HepG2 (cell line): ENCODE measurements around the gene SCRG1. TPM values are rescaled to one million over a fixed set of nuclear protein-coding genes. Genes with fewer than 3 reads are reported as not detected.

ENCODE experiments used
- ATAC-seq: fragments of 200-7000 bp; cut with Tn5 transposase; 3 replicates; pipeline ENCODE4 v1.9.1; 2020; ENCODE audit warnings: mild to moderate bottlenecking, moderate library complexity
- BruUV-seq: library from RNA; stranded (reverse); fragments of 400-500 nt; replicated peaks from 2 replicates; lab custom pipeline; 2021; lab: Mats Ljungman, UMichigan
- CTCF ChIA-PET: fragments of 300-600 bp; formaldehyde crosslinking; extraction: SDS; loops from one replicate; lab custom pipeline; 2021; ENCODE audit warnings: low total read pairs, inconsistent platforms, low intra/inter-chr PET ratio; lab: Yijun Ruan, JAX
- POLR2A ChIA-PET: fragments of 350-600 bp; sonication (Branson Sonifier 250); formaldehyde crosslinking; loops from one replicate; lab custom pipeline; 2020; ENCODE audit warnings: antibody characterized with exemption, inconsistent platforms; lab: Yijun Ruan, JAX
- DNase-seq: peaks from one replicate; pipeline ENCODE4 v3.0.0-alpha.2; 2015; ENCODE audit warnings: low spot score
- FAIRE-seq: peaks from 3 replicates; lab custom pipeline; 2011; peaks lifted over from hg19 to GRCh38; lab: Jason Lieb, UNC
- H2AFZ ChIP-seq: one replicate; pipeline ENCODE4 v1.6.1; 2011; ENCODE audit warnings: low read length, inconsistent platforms
- H3K27ac ChIP-seq: fragments of 300-600 bp; 3 replicates; pipeline ENCODE4 v1.8.0; 2011; ENCODE audit warnings: mixed run types, mild to moderate bottlenecking, mixed read lengths, low read length, inconsistent platforms; ENCODE audit not compliant: insufficient read depth; ENCODE audit errors: extremely low read length
- H3K27me3 ChIP-seq, 2 experiments: fragments of 200-600 bp in 1 of 2; 2 replicates in 1 of 2; 3 replicates in 1 of 2; pipeline versions ENCODE4 v1.6.0 to v1.8.0; 2011; ENCODE audit warnings: low read length in 2 of 2, mild to moderate bottlenecking in 2 of 2, moderate library complexity in 2 of 2, inconsistent platforms in 1 of 2; ENCODE audit not compliant: insufficient read depth in 2 of 2, control insufficient read depth in 1 of 2
- H3K36me3 ChIP-seq, 2 experiments: fragments of 200-600 bp in 1 of 2; replicated peaks in 1 of 2; 2 replicates in 1 of 2; 3 replicates in 1 of 2; pipeline versions ENCODE4 v1.5.1 to v1.8.0; 2011; ENCODE audit warnings: low read length in 2 of 2, inconsistent platforms in 1 of 2; ENCODE audit not compliant: insufficient read depth in 2 of 2, control insufficient read depth in 1 of 2
- H3K4me1 ChIP-seq: 2 replicates; pipeline ENCODE4 v1.5.1; 2012; ENCODE audit warnings: low read length, inconsistent platforms; ENCODE audit not compliant: insufficient read depth
- H3K4me2 ChIP-seq: 2 replicates; pipeline ENCODE4 v1.6.0; 2011; ENCODE audit warnings: low read depth, low read length, inconsistent platforms
- H3K4me3 ChIP-seq, 3 experiments: fragments of 200-600 bp in 1 of 3; sonication (generic), shearing (Covaris generic) in 1 of 3; replicated peaks in 1 of 3; 2 replicates each; pipeline ENCODE4 v1.5.1; 2011 to 2016; ENCODE audit warnings: low read length in 3 of 3, inconsistent platforms in 2 of 3, low read depth in 2 of 3, mild to moderate bottlenecking in 2 of 3, control low read depth in 1 of 3, mixed read lengths in 1 of 3; ENCODE audit not compliant: insufficient read depth in 1 of 3
- H3K79me2 ChIP-seq: one replicate; pipeline ENCODE4 v1.6.1; 2011; ENCODE audit warnings: low read length, inconsistent platforms; ENCODE audit not compliant: insufficient read depth
- H3K9ac ChIP-seq: 2 replicates; pipeline ENCODE4 v1.6.0; 2011; ENCODE audit warnings: mild to moderate bottlenecking, low read depth, low read length, inconsistent platforms; ENCODE audit not compliant: insufficient read depth
- H3K9me3 ChIP-seq: 2 replicates; pipeline ENCODE4 v1.5.1; 2012; ENCODE audit warnings: mild to moderate bottlenecking, low read length
- H4K20me1 ChIP-seq: 2 replicates; pipeline ENCODE4 v1.6.0; 2011; ENCODE audit warnings: inconsistent platforms, mild to moderate bottlenecking, low read length, moderate library complexity; ENCODE audit not compliant: insufficient read depth
- HNF4G ChIP-seq, 2 experiments: sonication (generic) in 1 of 2; formaldehyde crosslinking in 1 of 2; IDR thresholded peaks; 2 replicates each; pipeline versions ENCODE4 v1.4.0 to v1.6.1; 2011 to 2020; ENCODE audit warnings: borderline replicate concordance in 2 of 2, low read depth in 2 of 2, mild to moderate bottlenecking in 2 of 2, low read length in 1 of 2, missing genetic modification reagents in 1 of 2, moderate library complexity in 1 of 2
- JUNB ChIP-seq: sonication (generic); formaldehyde crosslinking; IDR thresholded peaks from 2 replicates; pipeline ENCODE4 v1.8.0; 2022; ENCODE audit warnings: missing genetic modification reagents, mild to moderate bottlenecking, borderline replicate concordance
- MAFF ChIP-seq: IDR thresholded peaks from 2 replicates; pipeline ENCODE4 v1.6.1; 2011; ENCODE audit warnings: low read depth, low read length, improper control_type of control experiment
- PLRG1 ChIP-seq: fragments of 450-650 bp; conservative IDR thresholded peaks from 2 replicates; pipeline ENCODE4 v1.6.1; 2016
- RNF219 ChIP-seq: sonication (generic); formaldehyde crosslinking; IDR thresholded peaks from 2 replicates; pipeline ENCODE4 v1.5.0; 2020; ENCODE audit warnings: mild to moderate bottlenecking, missing genetic modification reagents
- TCF12 ChIP-seq, 2 experiments: fragments of 450-650 bp in 1 of 2; sonication (generic) in 1 of 2; formaldehyde crosslinking in 1 of 2; IDR thresholded peaks; 2 replicates each; pipeline versions ENCODE4 v1.6.1 to v1.8.0; 2017 to 2022; ENCODE audit warnings: antibody characterized with exemption in 1 of 2, mild to moderate bottlenecking in 1 of 2, missing genetic modification reagents in 1 of 2, moderate library complexity in 1 of 2
- ZNF230 ChIP-seq: sonication (generic); formaldehyde crosslinking; IDR thresholded peaks from 2 replicates; pipeline ENCODE4 v1.4.0; 2020; ENCODE audit warnings: mild to moderate bottlenecking, missing genetic modification reagents
- ZNF256 ChIP-seq: sonication (generic); formaldehyde crosslinking; conservative IDR thresholded peaks from 2 replicates; pipeline ENCODE4 v1.4.0; 2020; ENCODE audit warnings: missing genetic modification reagents
- ZNF501 ChIP-seq: sonication (generic); formaldehyde crosslinking; IDR thresholded peaks from 2 replicates; pipeline ENCODE4 v1.5.1; 2020; ENCODE audit warnings: mild to moderate bottlenecking, moderate library complexity, missing genetic modification reagents
- WGBS: methylation state at CpG from one replicate; pipeline ENCODE4 v1.1.6; 2017; ENCODE audit warnings: low lambda C conversion rate; 5-methylcytosine and 5-hydroxymethylcytosine counted together
- in situ Hi-C: cut with HindIII; loops from 2 replicates; pipeline ENCODE4 v1.10.0; 2017; ENCODE audit warnings: low pct_unique_long_range_greater_than_20kb; ENCODE audit not compliant: extremely low pct_ligation_motif_present
- intact Hi-C: fragments of 100-400 bp; cut with micrococcal nuclease; formaldehyde crosslinking; loops from one replicate; pipeline ENCODE4 v1.10.0; 2022; ENCODE audit not compliant: unreplicated experiment
- polyA plus RNA-seq, 8 experiments: library from polyadenylated mRNA; depleted of rRNA in 3 of 8; stranded (reverse) in 7 of 8; unstranded in 1 of 8; fragments of >200 nt; fragmentation: Illumina TruSeq in 4 of 8; extraction: Trizol in 4 of 8; gene quantifications; 2 replicates each; pipeline versions ENCODE4 v1.2.1 to v1.2.3, GENCODE V29; 2011 to 2016; ENCODE audit warnings: low read depth in 4 of 8, missing spikeins in 1 of 8, mixed read lengths in 1 of 8; ENCODE audit not compliant: insufficient read depth in 1 of 8
- total RNA-seq, 5 experiments: library from RNA; depleted of rRNA; stranded (reverse); fragments of >200 nt; fragmentation: Illumina TruSeq; extraction: Trizol; gene quantifications; 2 replicates each; pipeline ENCODE4 v1.2.3, GENCODE V29; 2016; ENCODE audit warnings: low read depth in 1 of 5
- TF ChIP-seq, protein P1 (sequence below): sonication (generic); formaldehyde crosslinking; IDR thresholded peaks from 2 replicates; pipeline ENCODE4 v1.4.0; 2020; ENCODE audit warnings: missing genetic modification reagents, mild to moderate bottlenecking, borderline replicate concordance
- TF ChIP-seq, protein P2 (sequence below): sonication (generic); formaldehyde crosslinking; IDR thresholded peaks from 2 replicates; pipeline ENCODE4 v1.8.0; 2022; ENCODE audit warnings: mild to moderate bottlenecking, missing genetic modification reagents, moderate library complexity
- TF ChIP-seq, protein P3 (sequence below): IDR thresholded peaks from 2 replicates; pipeline ENCODE4 v1.6.1; 2016; ENCODE audit warnings: low read depth, missing genetic modification reagents, missing compliant biosample characterization

Gene SCRG1
- total and polyA plus RNA-seq, 2 of the 13 experiments (the other 11 are each of a cell fraction or from before 2014, with no cell fraction given), result not detected

- Histone ChIP-seq H2AFZ (no peak overlapping the region), H3K4me2 (no peak overlapping the region), H3K27ac (no peak overlapping the region), H3K79me2 (no peaks in the 10 kb centered on the region), H3K36me3 (no peaks in the 10 kb centered on the region), H3K27me3 (no peaks in the 10 kb centered on the region), H3K4me3 (no peak overlapping the region), H3K9me3 (no peaks in the 10 kb centered on the region), H3K9ac (no peak overlapping the region), H3K4me1 (no peaks in the 10 kb centered on the region), H4K20me1 (no peaks in the 10 kb centered on the region)
- WGBS, result 51% methylated on average over 7 of the region's 7 CpGs
- POLR2A ChIA-PET, result no interaction called here
- no peak for DNase-seq
- FAIRE-seq, result no peak
- intact Hi-C loops (no loop called here), in situ Hi-C loops (no loop called here)
- CTCF ChIA-PET, result no interaction called here
- ATAC-seq, result no peak
- no TSS peak for BruUV-seq
- TF ChIP-seq RNF219 (CRISPR knock-in tag), result no peak
- TF ChIP-seq, protein P1, sequence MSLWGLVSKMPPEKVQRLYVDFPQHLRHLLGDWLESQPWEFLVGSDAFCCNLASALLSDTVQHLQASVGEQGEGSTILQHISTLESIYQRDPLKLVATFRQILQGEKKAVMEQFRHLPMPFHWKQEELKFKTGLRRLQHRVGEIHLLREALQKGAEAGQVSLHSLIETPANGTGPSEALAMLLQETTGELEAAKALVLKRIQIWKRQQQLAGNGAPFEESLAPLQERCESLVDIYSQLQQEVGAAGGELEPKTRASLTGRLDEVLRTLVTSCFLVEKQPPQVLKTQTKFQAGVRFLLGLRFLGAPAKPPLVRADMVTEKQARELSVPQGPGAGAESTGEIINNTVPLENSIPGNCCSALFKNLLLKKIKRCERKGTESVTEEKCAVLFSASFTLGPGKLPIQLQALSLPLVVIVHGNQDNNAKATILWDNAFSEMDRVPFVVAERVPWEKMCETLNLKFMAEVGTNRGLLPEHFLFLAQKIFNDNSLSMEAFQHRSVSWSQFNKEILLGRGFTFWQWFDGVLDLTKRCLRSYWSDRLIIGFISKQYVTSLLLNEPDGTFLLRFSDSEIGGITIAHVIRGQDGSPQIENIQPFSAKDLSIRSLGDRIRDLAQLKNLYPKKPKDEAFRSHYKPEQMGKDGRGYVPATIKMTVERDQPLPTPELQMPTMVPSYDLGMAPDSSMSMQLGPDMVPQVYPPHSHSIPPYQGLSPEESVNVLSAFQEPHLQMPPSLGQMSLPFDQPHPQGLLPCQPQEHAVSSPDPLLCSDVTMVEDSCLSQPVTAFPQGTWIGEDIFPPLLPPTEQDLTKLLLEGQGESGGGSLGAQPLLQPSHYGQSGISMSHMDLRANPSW (CRISPR knock-in tag), result no peak
- TF ChIP-seq ZNF256 (CRISPR knock-in tag), result no peak
- no peak for TF ChIP-seq ZNF230 (CRISPR knock-in tag)
- no peak for TF ChIP-seq JUNB (CRISPR knock-in tag)
- no peak for TF ChIP-seq ZNF501
- TF ChIP-seq, protein P2, sequence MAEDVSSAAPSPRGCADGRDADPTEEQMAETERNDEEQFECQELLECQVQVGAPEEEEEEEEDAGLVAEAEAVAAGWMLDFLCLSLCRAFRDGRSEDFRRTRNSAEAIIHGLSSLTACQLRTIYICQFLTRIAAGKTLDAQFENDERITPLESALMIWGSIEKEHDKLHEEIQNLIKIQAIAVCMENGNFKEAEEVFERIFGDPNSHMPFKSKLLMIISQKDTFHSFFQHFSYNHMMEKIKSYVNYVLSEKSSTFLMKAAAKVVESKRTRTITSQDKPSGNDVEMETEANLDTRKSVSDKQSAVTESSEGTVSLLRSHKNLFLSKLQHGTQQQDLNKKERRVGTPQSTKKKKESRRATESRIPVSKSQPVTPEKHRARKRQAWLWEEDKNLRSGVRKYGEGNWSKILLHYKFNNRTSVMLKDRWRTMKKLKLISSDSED (CRISPR knock-in tag), result no peak
- TF ChIP-seq PLRG1, result no peak
- no peak for TF ChIP-seq HNF4G (IDR thresholded peaks at IDR 0.05; ENCODE audit: borderline replicate concordance, low read depth, low read length)
- TF ChIP-seq HNF4G (CRISPR knock-in tag; IDR thresholded peaks at IDR 0.05; ENCODE audit: borderline replicate concordance, low read depth), result no peak
- no peak for TF ChIP-seq MAFF
- TF ChIP-seq, protein P3, sequence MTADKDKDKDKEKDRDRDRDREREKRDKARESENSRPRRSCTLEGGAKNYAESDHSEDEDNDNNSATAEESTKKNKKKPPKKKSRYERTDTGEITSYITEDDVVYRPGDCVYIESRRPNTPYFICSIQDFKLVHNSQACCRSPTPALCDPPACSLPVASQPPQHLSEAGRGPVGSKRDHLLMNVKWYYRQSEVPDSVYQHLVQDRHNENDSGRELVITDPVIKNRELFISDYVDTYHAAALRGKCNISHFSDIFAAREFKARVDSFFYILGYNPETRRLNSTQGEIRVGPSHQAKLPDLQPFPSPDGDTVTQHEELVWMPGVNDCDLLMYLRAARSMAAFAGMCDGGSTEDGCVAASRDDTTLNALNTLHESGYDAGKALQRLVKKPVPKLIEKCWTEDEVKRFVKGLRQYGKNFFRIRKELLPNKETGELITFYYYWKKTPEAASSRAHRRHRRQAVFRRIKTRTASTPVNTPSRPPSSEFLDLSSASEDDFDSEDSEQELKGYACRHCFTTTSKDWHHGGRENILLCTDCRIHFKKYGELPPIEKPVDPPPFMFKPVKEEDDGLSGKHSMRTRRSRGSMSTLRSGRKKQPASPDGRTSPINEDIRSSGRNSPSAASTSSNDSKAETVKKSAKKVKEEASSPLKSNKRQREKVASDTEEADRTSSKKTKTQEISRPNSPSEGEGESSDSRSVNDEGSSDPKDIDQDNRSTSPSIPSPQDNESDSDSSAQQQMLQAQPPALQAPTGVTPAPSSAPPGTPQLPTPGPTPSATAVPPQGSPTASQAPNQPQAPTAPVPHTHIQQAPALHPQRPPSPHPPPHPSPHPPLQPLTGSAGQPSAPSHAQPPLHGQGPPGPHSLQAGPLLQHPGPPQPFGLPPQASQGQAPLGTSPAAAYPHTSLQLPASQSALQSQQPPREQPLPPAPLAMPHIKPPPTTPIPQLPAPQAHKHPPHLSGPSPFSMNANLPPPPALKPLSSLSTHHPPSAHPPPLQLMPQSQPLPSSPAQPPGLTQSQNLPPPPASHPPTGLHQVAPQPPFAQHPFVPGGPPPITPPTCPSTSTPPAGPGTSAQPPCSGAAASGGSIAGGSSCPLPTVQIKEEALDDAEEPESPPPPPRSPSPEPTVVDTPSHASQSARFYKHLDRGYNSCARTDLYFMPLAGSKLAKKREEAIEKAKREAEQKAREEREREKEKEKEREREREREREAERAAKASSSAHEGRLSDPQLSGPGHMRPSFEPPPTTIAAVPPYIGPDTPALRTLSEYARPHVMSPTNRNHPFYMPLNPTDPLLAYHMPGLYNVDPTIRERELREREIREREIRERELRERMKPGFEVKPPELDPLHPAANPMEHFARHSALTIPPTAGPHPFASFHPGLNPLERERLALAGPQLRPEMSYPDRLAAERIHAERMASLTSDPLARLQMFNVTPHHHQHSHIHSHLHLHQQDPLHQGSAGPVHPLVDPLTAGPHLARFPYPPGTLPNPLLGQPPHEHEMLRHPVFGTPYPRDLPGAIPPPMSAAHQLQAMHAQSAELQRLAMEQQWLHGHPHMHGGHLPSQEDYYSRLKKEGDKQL, result no peak
- no peak for TF ChIP-seq TCF12 (IDR thresholded peaks at IDR 0.05)
- TF ChIP-seq TCF12 (CRISPR knock-in tag; IDR thresholded peaks at IDR 0.05), result no peak
These were observed 35.3 kb upstream of the SCRG1 start for GRCh38 chr4:173434231-173434630.
